IPS-18a (cell line): ENCODE measurements around the gene TMEM127.
"Not testable (repeated sequence)": the region's sequence is repeated elsewhere in the genome, so short reads cannot be mapped to it uniquely, and the experiment has no call there.

Source experiments
- H3K27ac ChIP-seq: one replicate; pipeline ENCODE4 v1.5.1; 2013; ENCODE audit warnings: low read length
- H3K27me3 ChIP-seq: one replicate; pipeline ENCODE4 v1.6.1; 2013; ENCODE audit warnings: mild to moderate bottlenecking, low read length; ENCODE audit not compliant: control insufficient read depth, insufficient read depth
- H3K36me3 ChIP-seq: one replicate; pipeline ENCODE4 v1.6.1; 2013; ENCODE audit warnings: low read depth, low read length; ENCODE audit not compliant: control insufficient read depth
- H3K4me1 ChIP-seq: one replicate; pipeline ENCODE4 v1.6.1; 2013; ENCODE audit warnings: low read depth, low read length; ENCODE audit not compliant: control insufficient read depth
- H3K4me3 ChIP-seq: one replicate; pipeline ENCODE4 v1.5.1; 2013; ENCODE audit warnings: low read length
- H3K9ac ChIP-seq: one replicate; pipeline ENCODE4 v1.6.1; 2013; ENCODE audit warnings: mild to moderate bottlenecking, low read length, moderate library complexity
- H3K9me3 ChIP-seq: one replicate; pipeline ENCODE4 v1.6.1; 2013; ENCODE audit warnings: low read depth, low read length; ENCODE audit not compliant: control insufficient read depth

TMEM127 gene

GRCh38 chr2:96261328-96262003, 4.3 kb downstream of the TMEM127 start:
- Histone ChIP-seq H3K4me1 (peaks cover 8% of the 10 kb centered on the region), H3K27me3 (no peaks in the 10 kb centered on the region), H3K9ac (no peak overlapping the region), H3K4me3 (no peak overlapping the region), H3K27ac (no peak overlapping the region), H3K36me3 (peaks cover 4% of the 10 kb centered on the region), H3K9me3 (no peaks in the 10 kb centered on the region)

- H3K27me3 ChIP-seq, result no peaks in the 10 kb centered on the region
- H3K4me3 ChIP-seq, result no peak overlapping the region
- H3K27ac ChIP-seq, result no peak overlapping the region
- peaks cover 6% of the 10 kb centered on the region for H3K36me3 ChIP-seq
- H3K9me3 ChIP-seq, result no peaks in the 10 kb centered on the region
- H3K4me1 ChIP-seq, result peaks cover 8% of the 10 kb centered on the region
- no peak overlapping the region for H3K9ac ChIP-seq
These were observed 5.2 kb downstream of the TMEM127 start for GRCh38 chr2:96260387-96261260.

GRCh38 chr2:96259497-96259921, 6.3 kb downstream of the TMEM127 start:
- H3K9ac ChIP-seq, result no peak overlapping the region
- no peak overlapping the region for H3K4me3 ChIP-seq
- peaks cover 13% of the 10 kb centered on the region for H3K36me3 ChIP-seq
- no peak overlapping the region for H3K27ac ChIP-seq
- H3K9me3 ChIP-seq, result no peaks in the 10 kb centered on the region
- no peaks in the 10 kb centered on the region for H3K27me3 ChIP-seq
- peaks cover 5% of the 10 kb centered on the region for H3K4me1 ChIP-seq

- Histone ChIP-seq H3K27me3 (no peaks in the 10 kb centered on the region), H3K4me3 (no peak overlapping the region), H3K27ac (no peak overlapping the region), H3K9me3 (no peaks in the 10 kb centered on the region), H3K36me3 (peaks cover 24% of the 10 kb centered on the region), H3K4me1 (peaks cover 4% of the 10 kb centered on the region), H3K9ac (no peak overlapping the region)
These were observed 7.4 kb downstream of the TMEM127 start for GRCh38 chr2:96258166-96259022.

GRCh38 chr2:96257744-96258143, 8.1 kb downstream of the TMEM127 start:
- not testable (repeated sequence) for H3K4me1 ChIP-seq, H3K9ac ChIP-seq, H3K27ac ChIP-seq, H3K27me3 ChIP-seq, H3K4me3 ChIP-seq, H3K9me3 ChIP-seq
- peaks cover 30% of the 10 kb centered on the region for H3K36me3 ChIP-seq

- H3K27me3 ChIP-seq, result no peaks in the 10 kb centered on the region
- no peak overlapping the region for H3K4me3 ChIP-seq
- no peak overlapping the region for H3K9ac ChIP-seq
- H3K36me3 ChIP-seq, result peaks cover 38% of the 10 kb centered on the region
- H3K9me3 ChIP-seq, result no peaks in the 10 kb centered on the region
- no peak overlapping the region for H3K27ac ChIP-seq
- H3K4me1 ChIP-seq, result peaks cover 4% of the 10 kb centered on the region
These were observed 9.1 kb downstream of the TMEM127 start for GRCh38 chr2:96256611-96257113.

GRCh38 chr2:96254571-96254970, 11.2 kb downstream of the TMEM127 start:
- H3K36me3 ChIP-seq, result peaks cover 38% of the 10 kb centered on the region
- no peaks in the 10 kb centered on the region for H3K9me3 ChIP-seq
- no peak overlapping the region for H3K27ac ChIP-seq
- no peaks in the 10 kb centered on the region for H3K27me3 ChIP-seq
- H3K9ac ChIP-seq, result no peak overlapping the region
- no peaks in the 10 kb centered on the region for H3K4me1 ChIP-seq
- no peak overlapping the region for H3K4me3 ChIP-seq

- H3K36me3 ChIP-seq, result peaks cover 34% of the 10 kb centered on the region
- no peak overlapping the region for H3K4me3 ChIP-seq
- H3K27ac ChIP-seq, result no peak overlapping the region
- H3K27me3 ChIP-seq, result no peaks in the 10 kb centered on the region
- no peak overlapping the region for H3K9ac ChIP-seq
- H3K9me3 ChIP-seq, result no peaks in the 10 kb centered on the region
- no peaks in the 10 kb centered on the region for H3K4me1 ChIP-seq
These were observed 12.8 kb downstream of the TMEM127 start for GRCh38 chr2:96253006-96253405.

GRCh38 chr2:96252526-96252925, 13.3 kb downstream of the TMEM127 start:
- no peak overlapping the region for H3K9ac ChIP-seq
- no peaks in the 10 kb centered on the region for H3K27me3 ChIP-seq
- no peak overlapping the region for H3K27ac ChIP-seq
- no peaks in the 10 kb centered on the region for H3K4me1 ChIP-seq
- no peak overlapping the region for H3K4me3 ChIP-seq
- H3K36me3 ChIP-seq, result peaks cover 34% of the 10 kb centered on the region
- no peaks in the 10 kb centered on the region for H3K9me3 ChIP-seq

- no peaks in the 10 kb centered on the region for H3K9me3 ChIP-seq
- H3K27ac ChIP-seq, result no peak overlapping the region
- H3K36me3 ChIP-seq, result peaks cover 34% of the 10 kb centered on the region
- no peak overlapping the region for H3K4me3 ChIP-seq
- no peak overlapping the region for H3K9ac ChIP-seq
- no peaks in the 10 kb centered on the region for H3K4me1 ChIP-seq
- no peaks in the 10 kb centered on the region for H3K27me3 ChIP-seq
These were observed 14.0 kb downstream of the TMEM127 start for GRCh38 chr2:96251721-96252292.

GRCh38 chr2:96250188-96250587, 15.6 kb downstream of the TMEM127 start:
- no peak overlapping the region for H3K27ac ChIP-seq
- H3K4me1 ChIP-seq, result no peaks in the 10 kb centered on the region
- H3K9ac ChIP-seq, result no peak overlapping the region
- no peak overlapping the region for H3K4me3 ChIP-seq
- H3K36me3 ChIP-seq, result peaks cover 28% of the 10 kb centered on the region
- H3K9me3 ChIP-seq, result no peaks in the 10 kb centered on the region
- no peaks in the 10 kb centered on the region for H3K27me3 ChIP-seq
